IMR-90 (cell line): ENCODE measurements around the gene GBF1. TPM values are rescaled to one million over a fixed set of nuclear protein-coding genes. Genes with fewer than 3 reads are reported as not detected.
"Not testable (repeated sequence)": the region's sequence is repeated elsewhere in the genome, so short reads cannot be mapped to it uniquely, and the experiment has no call there.

Experiments
- ATAC-seq: fragments of 200-7000 bp; cut with Tn5 transposase; 2 replicates; pipeline ENCODE4 v1.9.1; 2020; ENCODE audit warnings: low read depth, mild to moderate bottlenecking, moderate library complexity
- BruUV-seq: library from RNA; stranded (reverse); fragments of 400-500 nt; replicated peaks from 2 replicates; lab custom pipeline; 2021; lab: Mats Ljungman, UMichigan
- CTCF ChIA-PET: fragments of 300-600 bp; formaldehyde crosslinking; extraction: SDS; loops from one replicate; lab custom pipeline; 2021; ENCODE audit warnings: antibody characterized with exemption; lab: Yijun Ruan, JAX
- POLR2A ChIA-PET: fragments of 300-600 bp; sonication (Branson Sonifier 250); formaldehyde crosslinking; loops from one replicate; lab custom pipeline; 2022; ENCODE audit warnings: antibody characterized with exemption; ENCODE audit not compliant: unreplicated experiment; lab: Charles Lee
- DNase-seq: peaks from one replicate; pipeline ENCODE4 v3.0.0; 2013
- H2AFZ ChIP-seq: replicated peaks from 2 replicates; pipeline ENCODE3; 2013; ENCODE audit warnings: low read length, mild to moderate bottlenecking; ENCODE audit not compliant: poor library complexity
- H2AK5ac ChIP-seq: 2 replicates; pipeline ENCODE4 v1.6.1; 2013; ENCODE audit warnings: low read depth, low read length, inconsistent platforms
- H2AK9ac ChIP-seq: replicated peaks from 2 replicates; pipeline ENCODE3; 2013; ENCODE audit warnings: mild to moderate bottlenecking, low read depth, low read length, moderate library complexity; ENCODE audit not compliant: poor library complexity
- H2BK120ac ChIP-seq: 2 replicates; pipeline ENCODE4 v1.6.1; 2013; ENCODE audit warnings: low read depth, low read length, inconsistent platforms
- H2BK15ac ChIP-seq: 3 replicates; pipeline ENCODE4 v1.6.1; 2013; ENCODE audit warnings: low read depth, low read length, inconsistent platforms
- H2BK20ac ChIP-seq: 2 replicates; pipeline ENCODE4 v1.6.1; 2013; ENCODE audit warnings: low read depth, mild to moderate bottlenecking, inconsistent platforms, low read length, moderate library complexity
- H2BK5ac ChIP-seq: 2 replicates; pipeline ENCODE4 v1.6.1; 2013; ENCODE audit warnings: mild to moderate bottlenecking, low read depth, low read length, inconsistent platforms; ENCODE audit not compliant: poor library complexity, severe bottlenecking
- H3K14ac ChIP-seq: replicated peaks from 2 replicates; pipeline ENCODE4 v1.6.1; 2013; ENCODE audit warnings: low read depth, low read length, inconsistent platforms
- H3K18ac ChIP-seq: 2 replicates; pipeline ENCODE4 v1.6.1; 2013; ENCODE audit warnings: low read depth, low read length, control low read depth
- H3K23ac ChIP-seq: 2 replicates; pipeline ENCODE4 v1.6.1; 2013; ENCODE audit warnings: low read depth, low read length, inconsistent platforms
- H3K27ac ChIP-seq: 2 replicates; pipeline ENCODE4 v1.5.1; 2013; ENCODE audit warnings: mild to moderate bottlenecking, control low read depth, low read length; ENCODE audit not compliant: insufficient read depth
- H3K27me3 ChIP-seq: 2 replicates; pipeline ENCODE4 v1.6.1; 2013; ENCODE audit warnings: low read length; ENCODE audit not compliant: control insufficient read depth, insufficient read depth
- H3K36me3 ChIP-seq: 2 replicates; pipeline ENCODE4 v1.6.1; 2013; ENCODE audit warnings: low read length, mixed read lengths; ENCODE audit not compliant: control insufficient read depth, insufficient read depth
- H3K4ac ChIP-seq: 2 replicates; pipeline ENCODE4 v1.6.1; 2013; ENCODE audit warnings: low read depth, low read length, inconsistent platforms
- H3K4me1 ChIP-seq: 2 replicates; pipeline ENCODE4 v1.6.1; 2013; ENCODE audit warnings: low read length, mixed read lengths; ENCODE audit not compliant: control insufficient read depth, insufficient read depth
- H3K4me2 ChIP-seq: 2 replicates; pipeline ENCODE4 v1.6.1; 2013; ENCODE audit warnings: low read depth, mild to moderate bottlenecking, control low read depth, low read length, moderate library complexity
- H3K4me3 ChIP-seq: 2 replicates; pipeline ENCODE4 v1.5.1; 2013; ENCODE audit warnings: low read depth, mild to moderate bottlenecking, control low read depth, low read length, moderate library complexity; ENCODE audit not compliant: insufficient read depth
- H3K56ac ChIP-seq: 2 replicates; pipeline ENCODE4 v1.6.1; 2013; ENCODE audit warnings: low read length, inconsistent platforms; ENCODE audit not compliant: insufficient read depth; ENCODE audit errors: extremely low read depth
- H3K79me1 ChIP-seq, 2 experiments: 2 replicates each; pipeline ENCODE4 v1.6.1; 2013; ENCODE audit warnings: low read length in 2 of 2, inconsistent platforms in 1 of 2, low read depth in 1 of 2
- H3K9ac ChIP-seq: 2 replicates; pipeline ENCODE4 v1.6.1; 2013; ENCODE audit warnings: low read depth, low read length, control low read depth
- H3K9me1 ChIP-seq: 2 replicates; pipeline ENCODE4 v1.6.1; 2013; ENCODE audit warnings: low read length, inconsistent platforms; ENCODE audit not compliant: insufficient read depth
- H3K9me3 ChIP-seq: 2 replicates; pipeline ENCODE4 v1.6.1; 2013; ENCODE audit warnings: low read length; ENCODE audit not compliant: control insufficient read depth, insufficient read depth
- H4K20me1 ChIP-seq: 2 replicates; pipeline ENCODE4 v1.6.1; 2013; ENCODE audit warnings: low read length, inconsistent platforms; ENCODE audit not compliant: insufficient read depth
- H4K5ac ChIP-seq: 2 replicates; pipeline ENCODE4 v1.6.1; 2013; ENCODE audit warnings: mild to moderate bottlenecking, low read depth, low read length, control low read depth
- H4K8ac ChIP-seq, 2 experiments: 2 replicates each; pipeline ENCODE4 v1.6.1; 2013; ENCODE audit warnings: low read depth in 2 of 2, low read length in 2 of 2, control low read depth in 1 of 2, inconsistent platforms in 1 of 2
- H4K91ac ChIP-seq: 2 replicates; pipeline ENCODE4 v1.6.1; 2013; ENCODE audit warnings: low read depth, low read length, inconsistent platforms; ENCODE audit not compliant: insufficient read depth
- WGBS, 2 experiments: methylation state at CpG; one replicate each; pipeline versions ENCODE4 v1.1.5 to v1.1.7; 2013; ENCODE audit warnings: missing lambda C conversion rate in 2 of 2; ENCODE audit not compliant: insufficient read length in 1 of 2; ENCODE audit errors: extremely low coverage in 2 of 2; 5-methylcytosine and 5-hydroxymethylcytosine counted together
- dilution Hi-C: fragments of 300-500 bp; cut with HindIII; formaldehyde crosslinking; loops from one replicate; pipeline ENCODE4 v1.14.3; 2018; ENCODE audit warnings: low sequenced_read_pairs; ENCODE audit not compliant: unreplicated experiment
- in situ Hi-C: fragments of 300-500 bp; cut with MboI; formaldehyde crosslinking; loops from 3 replicates; pipeline ENCODE4 v1.14.3; 2019; ENCODE audit warnings: low sequenced_read_pairs, inconsistent platforms, mixed read lengths
- intact Hi-C: fragments of 100-400 bp; cut with micrococcal nuclease; formaldehyde crosslinking; loops from 2 replicates; pipeline ENCODE4 v1.10.0; 2022
- polyA plus RNA-seq, 3 experiments: library from polyadenylated mRNA; depleted of rRNA; stranded (reverse); fragments of >200 nt; gene quantifications; 2 replicates each; pipeline ENCODE4 v1.2.3, GENCODE V29; 2012; ENCODE audit warnings: low replicate concordance in 1 of 3
- total RNA-seq: library from RNA; depleted of rRNA; stranded (reverse); fragments of >200 nt; gene quantifications from 2 replicates; pipeline ENCODE4 v1.2.3, GENCODE V29; 2012

Gene GBF1
- total and polyA plus RNA-seq, 2 of the 4 experiments (the other 2 are of a cell fraction) = 38.7 to 40.1 TPM

GRCh38 chr10:102308318-102308717, 63.0 kb downstream of the GBF1 start:
- dilution Hi-C loops = not testable (repeated sequence)
- peaks cover 39% of the 10 kb centered on the region for H4K20me1 ChIP-seq
- CTCF ChIA-PET = interaction anchor here (1.0 kb wide), 1 partner anchor 32 kb away, joined by 4 read pairs; no protein-coding TSS in a partner anchor

More at GRCh38 chr10:102308318-102308717, 63.0 kb downstream of the GBF1 start:
- H3K4me2 ChIP-seq, H3K27ac ChIP-seq, H3K4me3 ChIP-seq, H2AFZ ChIP-seq, H3K9me3 ChIP-seq, BruUV-seq, H3K4ac ChIP-seq, in situ Hi-C loops, H2BK120ac ChIP-seq, H2BK20ac ChIP-seq, intact Hi-C loops, H3K14ac ChIP-seq, H2BK15ac ChIP-seq, H4K8ac ChIP-seq, POLR2A ChIA-PET, DNase-seq, H3K36me3 ChIP-seq, H4K91ac ChIP-seq, H4K5ac ChIP-seq, H3K9ac ChIP-seq, H3K23ac ChIP-seq, H3K18ac ChIP-seq, ATAC-seq, H2AK9ac ChIP-seq, H3K27me3 ChIP-seq, H2BK5ac ChIP-seq, H3K56ac ChIP-seq, H2AK5ac ChIP-seq: not testable (repeated sequence)
- H3K79me1 ChIP-seq = peaks cover 34 to 79% of the 10 kb centered on the region in 2 experiments
- WGBS, 2 experiments = no CpG with 5 or more reads among the region's 5 CpGs
- peaks cover 25% of the 10 kb centered on the region for H3K9me1 ChIP-seq
- peaks cover 23% of the 10 kb centered on the region for H3K4me1 ChIP-seq
